IMR-90 (cell line): Measurements from ENCODE around the gene PLXNB3.

ENCODE experiments used
- CEBPB ChIP-seq: IDR thresholded peaks from 2 replicates; pipeline ENCODE4 v1.6.1; 2012; ENCODE audit warnings: low read depth, low read length, improper control_type of control experiment
- MAFK ChIP-seq: IDR thresholded peaks from 2 replicates; pipeline ENCODE4 v1.6.1; 2012; ENCODE audit warnings: low read depth, low read length, improper control_type of control experiment
- MXI1 ChIP-seq: IDR thresholded peaks from 2 replicates; pipeline ENCODE4 v1.6.1; 2012; ENCODE audit warnings: low read depth, mild to moderate bottlenecking, low read length, moderate library complexity, borderline replicate concordance
- POLR2A ChIP-seq: IDR thresholded peaks from 2 replicates; pipeline ENCODE4 v1.6.1; 2012; ENCODE audit warnings: mild to moderate bottlenecking, low read depth, low read length
- RFX5 ChIP-seq: IDR thresholded peaks from 2 replicates; pipeline ENCODE4 v1.8.0; 2012; ENCODE audit warnings: low read depth, mild to moderate bottlenecking, low read length, moderate library complexity
- TF ChIP-seq, protein P1 (sequence below): conservative IDR thresholded peaks from 2 replicates; pipeline ENCODE4 v1.5.1; 2012; ENCODE audit warnings: mild to moderate bottlenecking, low read depth, low read length, improper control_type of control experiment
- TF ChIP-seq, protein P2 (sequence below): fragments of 150-350 bp; IDR thresholded peaks from 2 replicates; pipeline ENCODE4 v1.6.1; 2017; ENCODE audit warnings: mild to moderate bottlenecking, antibody characterized with exemption, low read length, low read depth

DNA sequence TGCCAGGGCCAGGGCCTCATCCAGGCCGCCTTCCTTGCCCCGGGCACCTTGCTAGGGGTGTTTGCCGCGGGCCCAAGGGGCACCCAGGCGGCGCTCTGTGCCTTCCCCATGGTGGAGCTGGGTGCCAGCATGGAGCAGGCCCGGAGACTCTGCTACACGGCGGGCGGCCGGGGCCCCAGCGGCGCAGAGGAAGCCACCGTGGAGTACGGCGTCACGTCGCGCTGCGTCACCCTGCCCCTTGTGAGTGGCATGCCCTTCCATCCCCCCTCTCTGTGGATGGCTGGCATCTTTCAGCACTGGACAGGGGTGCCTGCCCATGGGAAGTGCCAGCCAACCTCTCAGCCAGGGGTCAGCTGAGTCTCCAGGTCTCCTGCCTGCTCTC is 3.6 kb downstream of the PLXNB3 start:
- TF ChIP-seq, protein P1, sequence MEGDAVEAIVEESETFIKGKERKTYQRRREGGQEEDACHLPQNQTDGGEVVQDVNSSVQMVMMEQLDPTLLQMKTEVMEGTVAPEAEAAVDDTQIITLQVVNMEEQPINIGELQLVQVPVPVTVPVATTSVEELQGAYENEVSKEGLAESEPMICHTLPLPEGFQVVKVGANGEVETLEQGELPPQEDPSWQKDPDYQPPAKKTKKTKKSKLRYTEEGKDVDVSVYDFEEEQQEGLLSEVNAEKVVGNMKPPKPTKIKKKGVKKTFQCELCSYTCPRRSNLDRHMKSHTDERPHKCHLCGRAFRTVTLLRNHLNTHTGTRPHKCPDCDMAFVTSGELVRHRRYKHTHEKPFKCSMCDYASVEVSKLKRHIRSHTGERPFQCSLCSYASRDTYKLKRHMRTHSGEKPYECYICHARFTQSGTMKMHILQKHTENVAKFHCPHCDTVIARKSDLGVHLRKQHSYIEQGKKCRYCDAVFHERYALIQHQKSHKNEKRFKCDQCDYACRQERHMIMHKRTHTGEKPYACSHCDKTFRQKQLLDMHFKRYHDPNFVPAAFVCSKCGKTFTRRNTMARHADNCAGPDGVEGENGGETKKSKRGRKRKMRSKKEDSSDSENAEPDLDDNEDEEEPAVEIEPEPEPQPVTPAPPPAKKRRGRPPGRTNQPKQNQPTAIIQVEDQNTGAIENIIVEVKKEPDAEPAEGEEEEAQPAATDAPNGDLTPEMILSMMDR: no peak
- TF ChIP-seq, protein P2, sequence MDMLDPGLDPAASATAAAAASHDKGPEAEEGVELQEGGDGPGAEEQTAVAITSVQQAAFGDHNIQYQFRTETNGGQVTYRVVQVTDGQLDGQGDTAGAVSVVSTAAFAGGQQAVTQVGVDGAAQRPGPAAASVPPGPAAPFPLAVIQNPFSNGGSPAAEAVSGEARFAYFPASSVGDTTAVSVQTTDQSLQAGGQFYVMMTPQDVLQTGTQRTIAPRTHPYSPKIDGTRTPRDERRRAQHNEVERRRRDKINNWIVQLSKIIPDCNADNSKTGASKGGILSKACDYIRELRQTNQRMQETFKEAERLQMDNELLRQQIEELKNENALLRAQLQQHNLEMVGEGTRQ: no peak
- TF ChIP-seq MAFK (no peak), RFX5 (no peak), MXI1 (no peak), CEBPB (no peak), POLR2A (no peak)
